Lower leg skin (tissue), 3 donors: ENCODE measurements around the gene MLH1.

Experiments
- POLR2A ChIP-seq, 2 donors: fragments of 450-650 bp; IDR thresholded peaks; one replicate each; pipeline ENCODE4 v1.6.1; 2016 to 2017; ENCODE audit warnings: antibody characterized with exemption in 2 of 2, mild to moderate bottlenecking in 1 of 2, moderate library complexity in 1 of 2
- TF ChIP-seq, protein P1 (sequence below), 3 donors: fragments of 450-650 bp; IDR thresholded peaks; one replicate each; pipeline ENCODE4 v1.5.1; 2016; ENCODE audit warnings: antibody characterized with exemption in 3 of 3, mild to moderate bottlenecking in 3 of 3, moderate library complexity in 2 of 3

DNA sequence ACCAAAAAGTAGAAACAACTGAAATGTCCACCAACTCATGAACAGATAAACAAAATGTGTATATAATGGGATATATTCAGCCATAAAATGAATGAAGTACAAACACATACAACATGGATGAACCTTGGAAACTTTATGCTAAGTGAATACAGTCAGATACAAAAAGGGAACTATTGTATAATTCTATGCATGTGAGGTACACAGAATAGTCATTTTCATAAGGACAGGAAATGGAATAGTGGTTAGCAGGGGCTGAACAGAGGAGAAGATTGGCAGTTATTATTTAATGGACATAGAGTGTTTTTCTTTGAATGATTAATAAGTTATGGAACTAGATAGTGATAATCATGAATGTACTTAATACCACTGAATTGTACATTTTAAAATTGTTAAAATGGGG, 28.5 kb upstream of the MLH1 start:
- TF ChIP-seq, protein P1, sequence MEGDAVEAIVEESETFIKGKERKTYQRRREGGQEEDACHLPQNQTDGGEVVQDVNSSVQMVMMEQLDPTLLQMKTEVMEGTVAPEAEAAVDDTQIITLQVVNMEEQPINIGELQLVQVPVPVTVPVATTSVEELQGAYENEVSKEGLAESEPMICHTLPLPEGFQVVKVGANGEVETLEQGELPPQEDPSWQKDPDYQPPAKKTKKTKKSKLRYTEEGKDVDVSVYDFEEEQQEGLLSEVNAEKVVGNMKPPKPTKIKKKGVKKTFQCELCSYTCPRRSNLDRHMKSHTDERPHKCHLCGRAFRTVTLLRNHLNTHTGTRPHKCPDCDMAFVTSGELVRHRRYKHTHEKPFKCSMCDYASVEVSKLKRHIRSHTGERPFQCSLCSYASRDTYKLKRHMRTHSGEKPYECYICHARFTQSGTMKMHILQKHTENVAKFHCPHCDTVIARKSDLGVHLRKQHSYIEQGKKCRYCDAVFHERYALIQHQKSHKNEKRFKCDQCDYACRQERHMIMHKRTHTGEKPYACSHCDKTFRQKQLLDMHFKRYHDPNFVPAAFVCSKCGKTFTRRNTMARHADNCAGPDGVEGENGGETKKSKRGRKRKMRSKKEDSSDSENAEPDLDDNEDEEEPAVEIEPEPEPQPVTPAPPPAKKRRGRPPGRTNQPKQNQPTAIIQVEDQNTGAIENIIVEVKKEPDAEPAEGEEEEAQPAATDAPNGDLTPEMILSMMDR (IDR thresholded peaks at IDR 0.05) = no peak
- no peak for TF ChIP-seq POLR2A (IDR thresholded peaks at IDR 0.05)
